ENCODE measurements around the gene CCBE1. TPM values are rescaled to one million over a fixed set of nuclear protein-coding genes. Genes with fewer than 3 reads are reported as not detected.

The CCBE1 gene
- total RNA-seq, 2 donors from 2014 or later = 1.00 to 2.9 TPM

DNA sequence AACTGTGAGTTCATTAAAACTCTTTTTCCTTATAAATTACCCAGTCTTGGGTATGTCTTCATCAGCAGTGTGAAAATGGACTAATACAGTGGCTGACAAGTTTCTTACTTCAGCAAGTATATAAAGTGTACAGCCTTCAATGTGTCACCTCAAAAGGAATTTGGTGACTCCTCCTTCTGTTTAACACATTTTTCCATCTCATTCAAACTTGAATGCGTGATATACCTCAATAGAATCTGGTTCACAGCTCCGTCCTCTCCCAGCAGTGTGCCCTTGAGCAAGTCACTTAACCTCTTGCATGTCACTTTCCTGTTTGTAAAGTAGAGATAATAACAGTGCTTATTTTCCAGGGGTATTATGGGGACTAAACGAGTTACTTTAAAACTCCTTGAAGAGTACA lies 159.6 kb downstream of the CCBE1 start:
- Histone ChIP-seq H3K4me3 (ENCODE audit: low read length) (no peak overlapping the region), H3K27me3 (ENCODE audit: control insufficient read depth, insufficient read depth, low read length, poor library complexity, severe bottlenecking) (no peaks in the 10 kb centered on the region), H3K9me3 (ENCODE audit: control insufficient read depth, low read length) (no peaks in the 10 kb centered on the region), H3K9ac (ENCODE audit: extremely low read depth, low read length, poor library complexity, severe bottlenecking) (no peak overlapping the region), H3K27ac (ENCODE audit: low read depth, low read length) (no peak overlapping the region), H3K36me3 (ENCODE audit: control insufficient read depth, insufficient read depth, low read length) (no peaks in the 10 kb centered on the region), H3K4me1 (ENCODE audit: control insufficient read depth, insufficient read depth, low read length) (no peaks in the 10 kb centered on the region)
- Mint-ChIP-seq H3K27ac (no peak overlapping the region), H3K9me3 (no peaks in the 10 kb centered on the region), H3K36me3 (ENCODE audit: low read depth) (no peaks in the 10 kb centered on the region), H3K4me1 (no peaks in the 10 kb centered on the region), H3K27me3 (ENCODE audit: insufficient read depth) (peaks cover 2% of the 10 kb centered on the region), H3K4me3 (no peak overlapping the region)
- TF ChIP-seq, protein P1, sequence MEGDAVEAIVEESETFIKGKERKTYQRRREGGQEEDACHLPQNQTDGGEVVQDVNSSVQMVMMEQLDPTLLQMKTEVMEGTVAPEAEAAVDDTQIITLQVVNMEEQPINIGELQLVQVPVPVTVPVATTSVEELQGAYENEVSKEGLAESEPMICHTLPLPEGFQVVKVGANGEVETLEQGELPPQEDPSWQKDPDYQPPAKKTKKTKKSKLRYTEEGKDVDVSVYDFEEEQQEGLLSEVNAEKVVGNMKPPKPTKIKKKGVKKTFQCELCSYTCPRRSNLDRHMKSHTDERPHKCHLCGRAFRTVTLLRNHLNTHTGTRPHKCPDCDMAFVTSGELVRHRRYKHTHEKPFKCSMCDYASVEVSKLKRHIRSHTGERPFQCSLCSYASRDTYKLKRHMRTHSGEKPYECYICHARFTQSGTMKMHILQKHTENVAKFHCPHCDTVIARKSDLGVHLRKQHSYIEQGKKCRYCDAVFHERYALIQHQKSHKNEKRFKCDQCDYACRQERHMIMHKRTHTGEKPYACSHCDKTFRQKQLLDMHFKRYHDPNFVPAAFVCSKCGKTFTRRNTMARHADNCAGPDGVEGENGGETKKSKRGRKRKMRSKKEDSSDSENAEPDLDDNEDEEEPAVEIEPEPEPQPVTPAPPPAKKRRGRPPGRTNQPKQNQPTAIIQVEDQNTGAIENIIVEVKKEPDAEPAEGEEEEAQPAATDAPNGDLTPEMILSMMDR (conservative IDR thresholded peaks at IDR 0.05) = no peak
- WGBS, 2 experiments (ENCODE audit: insufficient coverage in 1 of 2, insufficient read length in 1 of 2) = 92% methylated on average over 3 of the region's 3 CpGs; no CpG with 5 or more reads in 1 of the 2 experiments
- DNase-seq = no peak

DNA sequence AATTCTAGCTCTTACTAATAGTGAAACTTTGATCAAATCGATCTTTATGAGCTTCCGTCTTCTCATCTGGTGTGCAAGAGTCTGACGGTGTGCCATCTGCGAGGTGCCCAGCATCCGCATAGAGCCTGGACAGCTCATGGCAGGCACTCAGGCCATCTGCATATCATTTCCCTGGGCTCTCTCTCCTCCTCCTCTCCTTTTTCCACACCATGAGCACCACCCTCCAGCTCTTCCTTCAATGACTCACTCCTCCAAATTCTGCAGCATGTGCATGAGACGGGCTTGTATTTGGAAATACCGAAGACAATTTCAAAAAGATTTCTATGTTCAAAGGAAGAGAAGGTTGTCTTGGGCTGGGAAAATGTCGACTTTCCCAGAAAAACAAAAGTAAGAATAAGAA lies 161.1 kb downstream of the CCBE1 start:
- no peaks in the 10 kb centered on the region for H3K4me1 ChIP-seq (ENCODE audit: control insufficient read depth, insufficient read depth, low read length)
- no peaks in the 10 kb centered on the region for H3K36me3 ChIP-seq (ENCODE audit: control insufficient read depth, insufficient read depth, low read length)
- H3K27me3 Mint-ChIP-seq (ENCODE audit: insufficient read depth) = peaks cover 4% of the 10 kb centered on the region
- H3K27ac ChIP-seq (ENCODE audit: low read depth, low read length) = no peak overlapping the region
- WGBS, 2 experiments (ENCODE audit: insufficient coverage in 1 of 2, insufficient read length in 1 of 2) = 87 to 94% methylated on average over 3 to 8 of the region's 8 CpGs
- TF ChIP-seq, protein P1 (conservative IDR thresholded peaks at IDR 0.05) = no peak
- H3K9ac ChIP-seq (ENCODE audit: extremely low read depth, low read length, poor library complexity, severe bottlenecking) = no peak overlapping the region
- H3K36me3 Mint-ChIP-seq (ENCODE audit: low read depth) = no peaks in the 10 kb centered on the region
- no peak overlapping the region for H3K27ac Mint-ChIP-seq
- DNase-seq = no peak
- no peak overlapping the region for H3K4me3 ChIP-seq (ENCODE audit: low read length)
- no peaks in the 10 kb centered on the region for H3K9me3 ChIP-seq (ENCODE audit: control insufficient read depth, low read length)
- no peaks in the 10 kb centered on the region for H3K27me3 ChIP-seq (ENCODE audit: control insufficient read depth, insufficient read depth, low read length, poor library complexity, severe bottlenecking)
- H3K4me3 Mint-ChIP-seq = no peak overlapping the region
- no peaks in the 10 kb centered on the region for H3K9me3 Mint-ChIP-seq
- H3K4me1 Mint-ChIP-seq = no peaks in the 10 kb centered on the region

DNA sequence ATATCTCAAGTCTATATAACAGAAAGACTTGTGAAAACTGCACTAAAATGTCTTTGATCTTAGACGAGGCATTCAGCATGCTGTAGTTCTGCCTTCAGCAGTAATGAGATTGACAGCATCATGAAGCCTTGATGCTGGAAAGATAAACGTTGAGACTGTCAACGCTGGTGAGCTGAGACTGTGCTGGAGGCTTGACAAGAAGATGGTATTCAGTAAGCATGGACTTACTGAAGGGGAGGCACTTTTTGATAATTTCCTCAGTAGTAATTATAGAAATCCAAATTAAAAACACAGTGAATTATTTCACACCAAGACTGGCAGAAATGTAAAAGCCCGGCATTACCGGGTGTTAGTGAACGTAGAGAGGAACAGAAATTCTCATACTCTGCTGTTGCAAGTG lies 162.2 kb downstream of the CCBE1 start:
- no peaks in the 10 kb centered on the region for H3K9me3 ChIP-seq (ENCODE audit: control insufficient read depth, low read length)
- Mint-ChIP-seq H3K36me3 (ENCODE audit: low read depth) (no peaks in the 10 kb centered on the region), H3K4me1 (no peaks in the 10 kb centered on the region), H3K4me3 (no peak overlapping the region), H3K9me3 (no peaks in the 10 kb centered on the region), H3K27me3 (ENCODE audit: insufficient read depth) (peaks cover 4% of the 10 kb centered on the region), H3K27ac (no peak overlapping the region)
- 84 to 86% methylated on average over 5 to 6 of the region's 6 CpGs for WGBS, 2 experiments (ENCODE audit: insufficient coverage in 1 of 2, insufficient read length in 1 of 2)
- no peak overlapping the region for H3K4me3 ChIP-seq (ENCODE audit: low read length)
- no peak overlapping the region for H3K9ac ChIP-seq (ENCODE audit: extremely low read depth, low read length, poor library complexity, severe bottlenecking)
- H3K27ac ChIP-seq (ENCODE audit: low read depth, low read length) = no peak overlapping the region
- no peaks in the 10 kb centered on the region for H3K27me3 ChIP-seq (ENCODE audit: control insufficient read depth, insufficient read depth, low read length, poor library complexity, severe bottlenecking)
- TF ChIP-seq, protein P1 (conservative IDR thresholded peaks at IDR 0.05) = no peak
- H3K36me3 ChIP-seq (ENCODE audit: control insufficient read depth, insufficient read depth, low read length) = no peaks in the 10 kb centered on the region
- no peak for DNase-seq
- no peaks in the 10 kb centered on the region for H3K4me1 ChIP-seq (ENCODE audit: control insufficient read depth, insufficient read depth, low read length)

Measured in endodermal cell (in vitro differentiated cells).